ENCODE data around the gene ISOC2.

The ISOC2 gene

DNA sequence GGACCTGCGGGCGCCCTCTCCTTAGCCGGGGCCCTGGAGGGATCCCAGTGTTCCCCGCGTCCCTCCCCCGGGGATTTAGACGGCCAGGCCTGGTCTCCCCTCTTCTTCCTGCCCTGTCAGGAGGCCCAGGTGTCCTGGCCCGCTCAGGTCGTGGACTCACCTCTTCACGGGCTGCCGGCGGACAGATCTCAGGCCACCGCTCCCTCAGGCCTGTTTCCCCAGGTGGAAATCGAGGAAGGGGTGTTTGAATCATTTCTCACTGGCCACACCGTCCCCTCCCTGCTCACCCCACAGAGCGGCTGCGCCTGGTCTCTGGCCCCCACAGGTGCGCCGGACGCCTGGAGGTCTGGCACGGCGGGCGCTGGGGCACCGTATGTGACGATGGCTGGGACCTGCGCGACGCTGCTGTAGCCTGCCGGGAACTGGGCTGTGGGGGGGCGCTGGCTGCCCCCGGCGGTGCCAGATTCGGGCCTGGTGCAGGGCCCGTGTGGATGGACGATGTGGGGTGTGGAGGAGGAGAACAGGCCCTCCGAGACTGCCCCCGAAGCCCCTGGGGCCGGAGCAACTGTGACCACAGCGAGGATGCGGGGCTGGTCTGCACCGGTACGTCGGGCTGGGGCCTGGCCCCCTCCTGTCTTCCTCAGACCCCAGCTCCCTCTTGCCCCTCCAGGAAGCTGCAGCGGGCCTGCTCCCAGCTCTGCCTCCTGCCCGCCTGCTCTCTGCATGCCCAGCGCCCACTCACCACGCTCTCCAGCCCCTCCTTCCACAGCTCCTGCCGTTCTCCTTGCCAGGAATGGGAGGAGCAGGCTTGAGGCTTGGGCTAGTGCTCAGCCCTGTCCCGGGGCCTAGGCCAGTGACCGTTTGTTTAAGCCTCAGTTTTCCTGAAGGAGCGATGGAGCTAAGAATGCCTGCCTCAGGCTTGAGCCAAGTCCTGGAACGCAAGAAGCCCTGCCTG is 29.3 kb upstream of the ISOC2 start:
- DNase-seq (ENCODE audit: low read depth in 2 of 2, low spot score in 1 of 2), result no peak

GRCh38 chr19:55489711-55490477 is 28.5 kb upstream of the ISOC2 start:
- no peak for DNase-seq (ENCODE audit: low read depth in 2 of 2, low spot score in 1 of 2)

GRCh38 chr19:55488986-55489710 is 27.7 kb upstream of the ISOC2 start:
- no peak for DNase-seq (ENCODE audit: low read depth in 2 of 2, low spot score in 1 of 2)

DNA sequence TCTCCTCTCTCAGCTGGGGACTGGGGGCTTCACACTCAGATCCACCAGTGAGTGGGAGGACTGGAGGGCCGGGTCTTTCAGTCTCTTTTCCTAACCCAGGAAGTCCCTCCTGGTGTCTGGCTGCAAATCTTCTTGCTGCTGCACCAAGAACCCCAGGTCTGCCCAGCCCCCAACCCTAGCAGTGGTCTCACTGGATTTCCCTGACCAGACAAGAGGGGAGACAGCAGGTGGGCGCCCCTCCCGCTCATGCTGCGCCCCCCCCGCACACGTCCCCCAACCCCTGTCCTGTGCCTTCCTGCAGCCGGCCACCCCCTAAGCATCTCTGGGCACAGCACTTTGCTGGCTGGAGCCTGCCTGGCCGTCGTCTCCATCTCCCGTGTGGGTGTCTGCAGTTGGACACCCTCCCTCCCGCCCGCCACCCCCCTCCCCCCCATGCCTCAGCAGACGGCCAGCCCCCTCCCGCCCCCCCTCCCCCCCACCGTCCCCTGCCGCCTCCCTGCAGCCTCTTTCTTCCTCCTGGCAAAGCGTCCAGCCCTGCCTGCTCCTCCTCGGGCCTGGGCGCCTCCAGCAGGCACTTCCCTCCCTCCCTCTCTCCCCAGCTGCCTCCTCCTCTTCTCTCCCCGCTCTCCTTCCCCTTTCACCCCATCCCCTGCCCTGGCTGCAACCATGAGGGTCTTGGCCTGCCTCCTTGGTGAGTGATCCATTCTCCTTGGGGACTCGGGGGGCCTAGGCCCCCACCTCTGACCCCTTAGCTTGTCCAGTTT is 26.7 kb upstream of the ISOC2 start, which contains the start of gene SSC5D:
Gene SSC5D, plus strand, starts transcription at position 513 of the 764 bp plus-strand sequence. Its CDS starts 154 bp downstream, at position 667.
- DNase-seq (ENCODE audit: low read depth in 2 of 2, low spot score in 1 of 2), result no peak

DNA sequence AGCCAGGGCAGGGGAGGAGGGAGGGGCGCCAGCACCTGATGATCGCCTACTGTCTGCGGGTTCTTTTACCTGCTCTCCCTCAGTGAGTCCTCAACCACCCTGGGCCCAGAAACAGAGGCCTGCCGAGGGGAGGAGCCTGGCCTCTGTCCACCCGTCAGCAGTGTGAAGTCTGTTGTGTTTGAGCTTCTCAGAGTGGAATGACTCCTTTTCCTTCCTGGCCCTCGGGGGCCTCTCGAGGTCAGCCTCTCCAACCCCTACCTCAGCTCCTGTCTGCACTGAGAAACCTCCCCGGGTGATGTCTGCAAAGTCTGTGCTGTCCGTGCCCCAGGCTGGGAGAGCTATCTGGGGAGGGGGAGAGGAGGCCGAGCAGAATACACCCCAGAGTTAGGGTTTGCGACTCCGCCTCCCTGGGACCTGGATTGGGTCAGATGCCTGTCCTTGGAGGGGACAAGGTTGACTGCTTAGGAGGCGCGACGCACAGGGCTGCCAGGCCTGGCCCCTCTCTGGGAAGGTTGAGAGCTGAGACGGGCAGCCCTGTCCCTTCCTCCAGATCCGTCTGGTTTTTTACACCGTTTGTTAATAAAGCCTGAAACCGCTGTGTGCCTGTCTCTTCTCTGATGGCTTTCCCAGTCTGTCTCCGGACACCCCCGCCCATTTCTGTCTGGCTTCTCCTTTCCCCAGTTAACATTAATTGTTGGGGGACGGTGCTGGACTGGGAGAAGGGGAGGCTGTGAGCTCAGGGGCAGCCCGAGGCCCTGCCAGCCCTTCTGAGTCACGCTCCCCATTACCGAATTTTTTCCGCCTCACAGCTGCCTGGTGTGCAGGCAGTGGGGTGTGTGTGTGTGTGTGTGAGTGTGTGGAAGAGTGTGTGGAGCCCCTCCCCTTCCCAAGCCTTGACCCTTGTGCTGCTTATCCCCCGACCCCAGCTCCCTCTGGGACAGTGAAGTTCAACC is 25.8 kb upstream of the ISOC2 start:
- peak; percentile 21 to 27 for DNase-seq (ENCODE audit: low read depth in 2 of 2, low spot score in 1 of 2)

GRCh38 chr19:55486043-55486970 is 24.9 kb upstream of the ISOC2 start:
- DNase-seq (ENCODE audit: low read depth in 2 of 2, low spot score in 1 of 2), result no peak

GRCh38 chr19:55485439-55486011 is 24.1 kb upstream of the ISOC2 start:
- DNase-seq (ENCODE audit: low read depth in 2 of 2, low spot score in 1 of 2), result no peak

DNA sequence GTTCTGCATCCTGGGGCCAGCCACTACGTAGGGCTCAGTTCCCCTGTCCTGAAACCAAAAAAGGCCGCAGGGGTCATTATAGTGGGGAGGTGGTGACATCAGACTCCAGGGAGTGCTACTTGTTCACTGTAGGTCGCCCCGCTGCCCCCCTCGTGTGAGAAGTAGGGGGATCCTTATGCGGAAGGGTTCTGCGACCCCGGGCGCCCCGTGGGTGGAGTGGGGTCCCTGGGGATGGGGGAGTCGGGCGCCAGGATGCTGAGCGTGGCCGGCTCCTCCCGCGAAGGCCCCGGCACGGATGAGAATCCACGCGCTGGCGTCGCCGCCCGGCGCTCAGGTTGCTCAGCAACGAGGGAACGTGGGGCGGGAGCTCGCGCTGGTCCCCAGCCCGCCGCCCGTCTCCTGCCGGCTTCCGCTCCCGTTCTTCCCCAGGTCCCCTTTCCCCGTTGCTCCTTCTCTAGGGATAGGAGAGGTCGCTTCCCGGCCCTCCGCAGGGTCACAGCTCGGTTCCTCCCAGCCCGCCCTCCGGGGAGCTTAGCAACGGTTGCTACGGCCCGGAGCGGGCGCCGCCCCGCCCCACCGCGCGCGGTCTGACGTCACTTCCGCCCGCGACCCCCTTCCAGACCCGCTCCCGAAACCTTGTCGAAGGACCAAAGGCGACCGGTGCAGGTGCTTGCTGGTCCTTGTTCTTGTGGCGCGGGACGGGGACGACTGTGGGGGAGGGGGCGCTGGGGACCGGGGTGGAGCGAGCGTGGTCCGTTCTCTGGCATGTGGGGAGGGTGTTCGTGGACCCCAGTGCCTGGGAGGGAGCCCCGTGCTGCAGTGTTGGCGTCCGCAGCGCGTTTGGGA is 23.4 kb upstream of the ISOC2 start, which contains the start of gene NAT14:
Gene NAT14, plus strand, starts transcription at position 596 of the 846 bp plus-strand sequence. CDS start 521 bp downstream, outside the sequence.
- DNase-seq (ENCODE audit: low read depth in 2 of 2, low spot score in 1 of 2), result peak; percentile 19 to 25

- no peak for DNase-seq (ENCODE audit: low read depth in 2 of 2, low spot score in 1 of 2)
Observed at GRCh38 chr19:55483706-55484592, 22.5 kb upstream of the ISOC2 start.

GRCh38 chr19:55482967-55483705 is 21.7 kb upstream of the ISOC2 start:
- no peak for DNase-seq (ENCODE audit: low read depth in 2 of 2, low spot score in 1 of 2)

DNA sequence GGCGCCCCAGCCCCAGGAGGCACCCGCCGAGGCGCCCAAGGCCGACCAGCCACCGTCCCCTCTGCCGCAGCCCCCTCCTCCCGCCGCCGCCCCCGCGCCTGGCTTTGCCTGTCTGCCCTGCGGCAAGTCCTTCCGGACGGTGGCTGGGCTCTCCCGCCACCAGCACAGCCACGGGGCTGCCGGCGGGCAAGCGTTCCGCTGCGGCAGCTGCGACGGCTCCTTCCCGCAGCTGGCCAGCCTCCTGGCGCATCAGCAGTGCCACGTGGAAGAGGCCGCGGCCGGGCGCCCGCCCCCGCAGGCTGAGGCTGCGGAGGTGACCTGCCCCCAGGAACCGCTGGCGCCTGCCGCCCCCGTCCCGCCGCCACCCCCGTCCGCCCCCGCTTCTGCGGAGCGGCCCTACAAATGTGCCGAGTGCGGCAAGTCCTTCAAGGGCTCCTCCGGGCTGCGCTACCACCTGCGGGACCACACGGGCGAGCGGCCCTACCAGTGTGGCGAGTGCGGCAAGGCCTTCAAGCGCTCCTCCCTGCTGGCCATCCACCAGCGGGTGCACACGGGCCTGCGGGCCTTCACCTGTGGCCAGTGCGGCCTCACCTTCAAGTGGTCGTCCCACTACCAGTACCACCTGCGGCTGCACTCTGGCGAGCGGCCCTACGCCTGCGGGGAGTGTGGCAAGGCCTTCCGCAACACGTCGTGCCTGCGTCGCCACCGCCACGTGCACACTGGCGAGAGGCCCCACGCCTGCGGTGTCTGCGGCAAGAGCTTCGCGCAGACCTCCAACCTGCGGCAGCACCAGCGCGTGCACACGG is 20.9 kb upstream of the ISOC2 start:
- DNase-seq (ENCODE audit: low read depth in 2 of 2, low spot score in 1 of 2), result no peak

DNA sequence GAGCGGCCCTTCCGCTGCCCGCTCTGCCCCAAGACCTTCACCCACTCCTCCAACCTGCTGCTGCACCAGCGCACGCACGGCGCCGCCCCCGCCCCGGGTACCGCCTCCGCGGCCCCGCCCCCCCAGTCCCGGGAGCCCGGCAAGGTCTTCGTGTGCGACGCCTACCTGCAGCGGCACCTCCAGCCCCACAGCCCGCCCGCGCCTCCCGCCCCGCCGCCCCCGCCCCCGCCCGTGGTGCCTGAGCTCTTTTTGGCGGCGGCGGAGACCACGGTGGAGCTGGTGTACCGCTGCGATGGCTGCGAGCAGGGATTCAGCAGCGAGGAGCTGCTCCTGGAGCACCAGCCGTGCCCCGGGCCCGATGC is 20.3 kb upstream of the ISOC2 start:
- DNase-seq (ENCODE audit: low read depth in 2 of 2, low spot score in 1 of 2), result no peak

DNA sequence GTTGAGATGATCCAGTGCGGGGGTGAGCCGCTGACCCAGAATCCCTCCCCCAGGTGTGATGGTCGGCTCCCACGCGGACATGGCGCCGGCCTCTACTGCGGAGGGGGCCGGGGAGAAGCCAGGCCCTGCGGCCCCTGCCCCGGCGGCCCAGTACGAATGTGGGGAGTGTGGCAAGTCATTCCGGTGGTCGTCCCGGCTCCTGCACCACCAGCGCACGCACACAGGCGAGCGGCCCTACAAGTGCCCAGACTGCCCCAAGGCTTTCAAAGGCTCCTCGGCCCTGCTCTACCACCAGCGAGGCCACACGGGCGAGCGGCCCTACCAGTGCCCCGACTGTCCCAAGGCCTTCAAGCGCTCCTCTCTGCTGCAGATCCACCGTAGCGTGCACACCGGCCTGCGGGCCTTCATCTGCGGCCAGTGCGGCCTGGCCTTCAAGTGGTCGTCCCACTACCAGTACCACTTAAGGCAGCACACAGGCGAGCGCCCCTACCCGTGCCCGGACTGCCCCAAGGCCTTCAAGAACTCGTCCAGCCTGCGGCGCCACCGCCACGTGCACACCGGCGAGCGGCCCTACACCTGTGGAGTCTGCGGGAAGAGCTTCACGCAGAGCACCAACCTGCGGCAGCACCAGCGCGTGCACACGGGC is 19.8 kb upstream of the ISOC2 start:
- no peak for DNase-seq (ENCODE audit: low read depth in 2 of 2, low spot score in 1 of 2)
